G401 (cell line): ENCODE data around the gene KCNE5. TPM values are rescaled to one million over a fixed set of nuclear protein-coding genes. Genes with fewer than 3 reads are reported as not detected.
"Not testable (repeated sequence)": the region's sequence is repeated elsewhere in the genome, so short reads cannot be mapped to it uniquely, and the experiment has no call there.

Source experiments
- DNase-seq: peaks from one replicate; pipeline ENCODE4 v3.0.0-alpha.2; 2015; ENCODE audit warnings: low spot score
- in situ Hi-C: cut with HindIII; loops from 2 replicates; pipeline ENCODE4 v1.10.0; 2016; ENCODE audit warnings: low sequenced_read_pairs, mixed read lengths
- total RNA-seq: library from RNA; depleted of rRNA; stranded (reverse); fragments of >200 nt; shearing (Covaris generic); gene quantifications from 2 replicates; pipeline ENCODE4 v1.2.3, GENCODE V29; 2014; rRNA removed

The KCNE5 gene
- not detected in 2 replicates for total RNA-seq

- in situ Hi-C loops = no loop called here
- no peak for DNase-seq
These were observed at the start of gene KCNE5 for GRCh38 chrX:109624641-109625616. Gene KCNE5, minus strand, starts transcription at chrX:109625172. Its CDS starts 152 bp downstream, at chrX:109625020.

- DNase-seq = no peak
- in situ Hi-C loops = no loop called here
These were observed 47.3 kb upstream of the KCNE5 start for GRCh38 chrX:109672239-109672638.

GRCh38 chrX:109671170-109671569 is 46.2 kb upstream of the KCNE5 start:
- in situ Hi-C loops = not testable (repeated sequence)

GRCh38 chrX:109667986-109668385 is 43.0 kb upstream of the KCNE5 start:
- no peak for DNase-seq
- in situ Hi-C loops = no loop called here

More at GRCh38 chrX:109671170-109671569, 46.2 kb upstream of the KCNE5 start:
- not testable (repeated sequence) for DNase-seq

- in situ Hi-C loops = no loop called here
- no peak for DNase-seq
These were observed 35.6 kb upstream of the KCNE5 start for GRCh38 chrX:109660435-109661143.

- no peak for DNase-seq
- in situ Hi-C loops = no loop called here
These were observed 33.4 kb upstream of the KCNE5 start for GRCh38 chrX:109658391-109658790.

- in situ Hi-C loops, DNase-seq: not testable (repeated sequence)
These were observed 32.4 kb upstream of the KCNE5 start for GRCh38 chrX:109657364-109657763.

GRCh38 chrX:109656774-109657173 is 31.8 kb upstream of the KCNE5 start:
- in situ Hi-C loops = no loop called here

GRCh38 chrX:109655502-109656201 is 30.7 kb upstream of the KCNE5 start:
- no peak for DNase-seq
- in situ Hi-C loops = no loop called here

More at GRCh38 chrX:109656774-109657173, 31.8 kb upstream of the KCNE5 start:
- DNase-seq = no peak

GRCh38 chrX:109654516-109655109 is 29.6 kb upstream of the KCNE5 start:
- in situ Hi-C loops = no loop called here
- no peak for DNase-seq

GRCh38 chrX:109644671-109645070 is 19.7 kb upstream of the KCNE5 start:
- DNase-seq, in situ Hi-C loops: not testable (repeated sequence)

- DNase-seq = no peak
- in situ Hi-C loops = no loop called here
These were observed 18.7 kb upstream of the KCNE5 start for GRCh38 chrX:109643687-109644086.

GRCh38 chrX:109638158-109638557 is 13.2 kb upstream of the KCNE5 start:
- in situ Hi-C loops = no loop called here
- DNase-seq = no peak

GRCh38 chrX:109637477-109637876 is 12.5 kb upstream of the KCNE5 start:
- DNase-seq, in situ Hi-C loops: not testable (repeated sequence)

- in situ Hi-C loops = no loop called here
These were observed 10.2 kb upstream of the KCNE5 start for GRCh38 chrX:109635146-109635545.

GRCh38 chrX:109632906-109633504 is 8.0 kb upstream of the KCNE5 start:
- in situ Hi-C loops = no loop called here
- DNase-seq = peak; percentile 29

More at GRCh38 chrX:109635146-109635545, 10.2 kb upstream of the KCNE5 start:
- no peak for DNase-seq

- peak; percentile 86 for DNase-seq
- in situ Hi-C loops = no loop called here
These were observed 4.3 kb upstream of the KCNE5 start for GRCh38 chrX:109629310-109629709.

- in situ Hi-C loops = no loop called here
These were observed 1.7 kb upstream of the KCNE5 start for GRCh38 chrX:109626637-109627036.

GRCh38 chrX:109623997-109624396 is 975 bp downstream of the KCNE5 start:
- no peak for DNase-seq
- in situ Hi-C loops = no loop called here

More at GRCh38 chrX:109626637-109627036, 1.7 kb upstream of the KCNE5 start:
- no peak for DNase-seq
